ENCODE data around the gene NFIX.

GRCh38 chr19:13023656-13024055 is 28.4 kb downstream of the NFIX start:
- TF ChIP-seq CTCF (IDR thresholded peaks at IDR 0.05; ENCODE audit: borderline replicate concordance, extremely low read depth, low read length, poor library complexity, severe bottlenecking), result no peak
- TF ChIP-seq EZH2 (IDR thresholded peaks at IDR 0.05; ENCODE audit: borderline replicate concordance, low read depth, low read length, severe bottlenecking), result no peak
